ENCODE results near the gene FZD1.

The FZD1 gene

DNA sequence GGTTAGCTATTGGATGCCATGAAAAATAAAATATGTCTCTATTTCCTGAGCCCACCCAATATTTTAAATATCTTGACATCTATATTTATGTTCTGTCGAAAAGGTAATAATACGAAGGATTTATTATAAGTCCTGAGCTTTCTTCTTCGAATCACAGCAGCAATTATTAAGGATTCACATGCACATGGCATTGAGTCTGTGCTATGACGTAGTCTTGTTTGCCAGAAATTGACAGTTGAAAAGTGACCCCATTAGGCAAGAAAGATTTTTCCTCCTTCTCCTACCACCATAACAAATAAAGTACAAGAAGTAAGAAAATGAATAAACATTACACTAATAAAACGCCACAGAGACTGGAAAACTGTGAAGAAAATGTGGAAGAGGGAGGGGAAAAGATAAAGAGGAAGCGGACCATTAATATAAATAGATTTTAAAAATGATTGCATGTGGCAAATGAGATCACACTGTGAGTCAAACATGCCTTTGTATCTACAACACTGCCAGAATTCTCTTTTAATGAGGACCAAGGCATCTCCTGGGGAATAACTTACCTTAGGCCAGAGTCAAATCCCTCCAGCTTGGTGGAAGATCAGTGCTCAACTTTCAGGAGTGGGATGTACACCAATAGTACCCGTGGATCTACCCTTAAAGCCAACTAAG is 21.6 kb downstream of the FZD1 start:
- H3K4me1 ChIP-seq (ENCODE audit: control insufficient read depth in 1 of 2, insufficient read depth in 2 of 2, low read length in 2 of 2) = no peaks in the 10 kb centered on the region
- H3K9me3 ChIP-seq (ENCODE audit: control insufficient read depth in 1 of 2, low read length in 2 of 2) = no peaks in the 10 kb centered on the region
- H3K9ac ChIP-seq (ENCODE audit: low read depth in 1 of 2, low read length in 2 of 2) = no peak overlapping the region
- no peaks in the 10 kb centered on the region for H3K36me3 ChIP-seq (ENCODE audit: control insufficient read depth in 1 of 2, insufficient read depth in 2 of 2, low read length in 2 of 2)
- no peak overlapping the region for H3K27ac ChIP-seq (ENCODE audit: low read depth, low read length)
- H3K27me3 ChIP-seq (ENCODE audit: control insufficient read depth in 1 of 2, insufficient read depth in 2 of 2, low read length in 2 of 2) = no peaks in the 10 kb centered on the region
- no peak overlapping the region for H3K4me3 ChIP-seq (ENCODE audit: low read depth in 1 of 2, low read length in 2 of 2)

DNA sequence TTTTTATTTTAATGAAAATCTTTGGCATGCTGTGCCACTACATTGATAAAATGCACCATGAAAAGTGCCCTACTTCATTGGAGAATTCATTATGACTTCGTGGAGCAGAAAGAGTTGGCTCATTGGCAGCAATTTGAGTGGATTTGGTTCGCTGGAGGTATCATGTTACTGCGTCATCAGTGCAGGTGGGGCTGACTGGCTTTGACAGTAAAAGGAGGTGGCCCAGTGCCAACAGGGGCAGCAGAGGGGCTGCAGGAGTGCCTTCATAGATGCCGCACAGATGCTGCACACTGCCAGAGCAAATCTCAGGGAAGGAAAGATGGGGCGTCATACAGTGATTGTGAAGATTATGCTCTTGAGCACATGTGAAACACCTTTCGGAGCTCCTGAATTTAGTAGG is 22.2 kb downstream of the FZD1 start:
- Histone ChIP-seq H3K27me3 (ENCODE audit: control insufficient read depth in 1 of 2, insufficient read depth in 2 of 2, low read length in 2 of 2) (no peaks in the 10 kb centered on the region), H3K9me3 (ENCODE audit: control insufficient read depth in 1 of 2, low read length in 2 of 2) (no peaks in the 10 kb centered on the region), H3K27ac (ENCODE audit: low read depth, low read length) (no peak overlapping the region), H3K4me1 (ENCODE audit: control insufficient read depth in 1 of 2, insufficient read depth in 2 of 2, low read length in 2 of 2) (no peaks in the 10 kb centered on the region), H3K4me3 (ENCODE audit: low read depth in 1 of 2, low read length in 2 of 2) (no peak overlapping the region), H3K36me3 (ENCODE audit: control insufficient read depth in 1 of 2, insufficient read depth in 2 of 2, low read length in 2 of 2) (no peaks in the 10 kb centered on the region), H3K9ac (ENCODE audit: low read depth in 1 of 2, low read length in 2 of 2) (no peak overlapping the region)

- Histone ChIP-seq H3K9me3 (ENCODE audit: control insufficient read depth in 1 of 2, low read length in 2 of 2) (no peaks in the 10 kb centered on the region), H3K36me3 (ENCODE audit: control insufficient read depth in 1 of 2, insufficient read depth in 2 of 2, low read length in 2 of 2) (no peaks in the 10 kb centered on the region), H3K27ac (ENCODE audit: low read depth, low read length) (no peak overlapping the region), H3K4me1 (ENCODE audit: control insufficient read depth in 1 of 2, insufficient read depth in 2 of 2, low read length in 2 of 2) (no peaks in the 10 kb centered on the region), H3K4me3 (ENCODE audit: low read depth in 1 of 2, low read length in 2 of 2) (no peak overlapping the region), H3K27me3 (ENCODE audit: control insufficient read depth in 1 of 2, insufficient read depth in 2 of 2, low read length in 2 of 2) (no peaks in the 10 kb centered on the region), H3K9ac (ENCODE audit: low read depth in 1 of 2, low read length in 2 of 2) (no peak overlapping the region)
Observed at GRCh38 chr7:91287371-91288084, 23.3 kb downstream of the FZD1 start.

DNA sequence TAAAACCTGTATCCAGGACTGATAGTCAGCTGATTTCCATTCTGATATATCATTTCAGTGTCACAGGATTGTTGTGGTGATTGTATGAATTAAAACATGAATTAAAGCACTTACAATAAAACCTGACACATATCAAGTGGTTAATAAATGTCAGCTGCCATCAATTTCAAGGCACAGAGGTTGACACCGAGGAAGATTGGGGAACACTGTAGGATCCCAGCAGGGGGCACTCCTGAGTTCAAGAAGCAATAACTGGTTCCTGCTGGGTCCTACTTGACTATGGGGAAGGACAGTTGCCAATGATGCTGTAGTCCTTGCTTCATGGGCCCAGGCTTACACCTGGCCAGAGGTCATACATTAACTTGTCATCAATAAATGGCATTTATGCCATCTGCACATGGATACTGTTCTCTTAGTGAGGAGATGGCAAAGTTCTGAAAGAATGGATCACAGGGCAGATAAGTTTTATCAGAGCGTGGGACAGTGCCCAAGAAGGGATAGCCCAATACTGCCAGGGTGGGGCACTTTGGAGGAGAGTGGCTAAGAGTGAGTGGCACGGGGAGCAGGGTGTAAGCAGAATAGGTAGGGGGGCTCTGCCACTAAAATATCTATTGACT is 24.1 kb downstream of the FZD1 start:
- Histone ChIP-seq H3K36me3 (ENCODE audit: control insufficient read depth in 1 of 2, insufficient read depth in 2 of 2, low read length in 2 of 2) (no peaks in the 10 kb centered on the region), H3K27ac (ENCODE audit: low read depth, low read length) (no peak overlapping the region), H3K9ac (ENCODE audit: low read depth in 1 of 2, low read length in 2 of 2) (no peak overlapping the region), H3K9me3 (ENCODE audit: control insufficient read depth in 1 of 2, low read length in 2 of 2) (no peaks in the 10 kb centered on the region), H3K27me3 (ENCODE audit: control insufficient read depth in 1 of 2, insufficient read depth in 2 of 2, low read length in 2 of 2) (no peaks in the 10 kb centered on the region), H3K4me1 (ENCODE audit: control insufficient read depth in 1 of 2, insufficient read depth in 2 of 2, low read length in 2 of 2) (no peaks in the 10 kb centered on the region), H3K4me3 (ENCODE audit: low read depth in 1 of 2, low read length in 2 of 2) (no peak overlapping the region)

- H3K27me3 ChIP-seq (ENCODE audit: control insufficient read depth in 1 of 2, insufficient read depth in 2 of 2, low read length in 2 of 2) = no peaks in the 10 kb centered on the region
- no peaks in the 10 kb centered on the region for H3K9me3 ChIP-seq (ENCODE audit: control insufficient read depth in 1 of 2, low read length in 2 of 2)
- H3K36me3 ChIP-seq (ENCODE audit: control insufficient read depth in 1 of 2, insufficient read depth in 2 of 2, low read length in 2 of 2) = no peaks in the 10 kb centered on the region
- no peak overlapping the region for H3K9ac ChIP-seq (ENCODE audit: low read depth in 1 of 2, low read length in 2 of 2)
- H3K4me1 ChIP-seq (ENCODE audit: control insufficient read depth in 1 of 2, insufficient read depth in 2 of 2, low read length in 2 of 2) = no peaks in the 10 kb centered on the region
- H3K27ac ChIP-seq (ENCODE audit: low read depth, low read length) = no peak overlapping the region
- no peak overlapping the region for H3K4me3 ChIP-seq (ENCODE audit: low read depth in 1 of 2, low read length in 2 of 2)
Observed at GRCh38 chr7:91289633-91290254, 25.5 kb downstream of the FZD1 start.

GRCh38 chr7:91291302-91291701 is 27.1 kb downstream of the FZD1 start:
- H3K36me3 ChIP-seq (ENCODE audit: control insufficient read depth in 1 of 2, insufficient read depth in 2 of 2, low read length in 2 of 2) = no peaks in the 10 kb centered on the region
- H3K4me1 ChIP-seq (ENCODE audit: control insufficient read depth in 1 of 2, insufficient read depth in 2 of 2, low read length in 2 of 2) = peaks cover 0 to 6% of the 10 kb centered on the region in 2 donors
- no peak overlapping the region for H3K9ac ChIP-seq (ENCODE audit: low read depth in 1 of 2, low read length in 2 of 2)
- no peaks in the 10 kb centered on the region for H3K9me3 ChIP-seq (ENCODE audit: control insufficient read depth in 1 of 2, low read length in 2 of 2)
- H3K4me3 ChIP-seq (ENCODE audit: low read depth in 1 of 2, low read length in 2 of 2) = no peak overlapping the region
- H3K27me3 ChIP-seq (ENCODE audit: control insufficient read depth in 1 of 2, insufficient read depth in 2 of 2, low read length in 2 of 2) = no peaks in the 10 kb centered on the region
- no peak overlapping the region for H3K27ac ChIP-seq (ENCODE audit: low read depth, low read length)

GRCh38 chr7:91291902-91292301 is 27.7 kb downstream of the FZD1 start:
- no peak overlapping the region for H3K4me3 ChIP-seq (ENCODE audit: low read depth in 1 of 2, low read length in 2 of 2)

DNA sequence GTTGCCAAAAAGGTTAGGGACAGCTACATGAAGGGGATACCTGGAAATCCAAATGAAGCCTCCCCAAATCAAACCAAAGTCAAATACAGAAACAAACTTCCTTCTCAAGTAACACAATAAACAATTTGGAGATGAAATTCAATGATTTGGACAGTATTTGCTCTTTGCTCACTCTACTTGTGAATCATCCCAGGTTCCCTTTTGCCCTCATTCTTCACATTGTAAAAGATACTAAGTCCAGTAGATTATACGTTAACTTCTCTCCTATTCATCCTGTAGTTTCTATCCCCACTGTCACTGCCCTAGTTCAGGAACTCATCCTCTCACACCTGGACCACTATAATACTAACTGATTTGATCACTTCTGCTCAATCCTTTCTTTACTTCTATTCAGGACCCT is 28.3 kb downstream of the FZD1 start:
- H3K9me3 ChIP-seq (ENCODE audit: control insufficient read depth in 1 of 2, low read length in 2 of 2) = no peaks in the 10 kb centered on the region
- H3K4me3 ChIP-seq (ENCODE audit: low read depth in 1 of 2, low read length in 2 of 2) = no peak overlapping the region
- H3K9ac ChIP-seq (ENCODE audit: low read depth in 1 of 2, low read length in 2 of 2) = no peak overlapping the region
- H3K36me3 ChIP-seq (ENCODE audit: control insufficient read depth in 1 of 2, insufficient read depth in 2 of 2, low read length in 2 of 2) = no peaks in the 10 kb centered on the region
- peaks cover 0 to 6% of the 10 kb centered on the region in 2 donors for H3K4me1 ChIP-seq (ENCODE audit: control insufficient read depth in 1 of 2, insufficient read depth in 2 of 2, low read length in 2 of 2)
- no peaks in the 10 kb centered on the region for H3K27me3 ChIP-seq (ENCODE audit: control insufficient read depth in 1 of 2, insufficient read depth in 2 of 2, low read length in 2 of 2)
- H3K27ac ChIP-seq (ENCODE audit: low read depth, low read length) = no peak overlapping the region

More at GRCh38 chr7:91291902-91292301, 27.7 kb downstream of the FZD1 start:
- Histone ChIP-seq H3K9ac (ENCODE audit: low read depth in 1 of 2, low read length in 2 of 2) (no peak overlapping the region), H3K4me1 (ENCODE audit: control insufficient read depth in 1 of 2, insufficient read depth in 2 of 2, low read length in 2 of 2) (peaks cover 0 to 6% of the 10 kb centered on the region in 2 donors), H3K27ac (ENCODE audit: low read depth, low read length) (no peak overlapping the region), H3K9me3 (ENCODE audit: control insufficient read depth in 1 of 2, low read length in 2 of 2) (no peaks in the 10 kb centered on the region), H3K27me3 (ENCODE audit: control insufficient read depth in 1 of 2, insufficient read depth in 2 of 2, low read length in 2 of 2) (no peaks in the 10 kb centered on the region), H3K36me3 (ENCODE audit: control insufficient read depth in 1 of 2, insufficient read depth in 2 of 2, low read length in 2 of 2) (no peaks in the 10 kb centered on the region)

GRCh38 chr7:91293136-91293535 is 28.9 kb downstream of the FZD1 start:
- Histone ChIP-seq H3K9me3 (ENCODE audit: control insufficient read depth in 1 of 2, low read length in 2 of 2) (no peaks in the 10 kb centered on the region), H3K27me3 (ENCODE audit: control insufficient read depth in 1 of 2, insufficient read depth in 2 of 2, low read length in 2 of 2) (no peaks in the 10 kb centered on the region), H3K27ac (ENCODE audit: low read depth, low read length) (no peak overlapping the region), H3K36me3 (ENCODE audit: control insufficient read depth in 1 of 2, insufficient read depth in 2 of 2, low read length in 2 of 2) (no peaks in the 10 kb centered on the region), H3K4me3 (ENCODE audit: low read depth in 1 of 2, low read length in 2 of 2) (no peak overlapping the region), H3K9ac (ENCODE audit: low read depth in 1 of 2, low read length in 2 of 2) (no peak overlapping the region), H3K4me1 (ENCODE audit: control insufficient read depth in 1 of 2, insufficient read depth in 2 of 2, low read length in 2 of 2) (peaks cover 0 to 6% of the 10 kb centered on the region in 2 donors)

GRCh38 chr7:91293840-91294239 is 29.6 kb downstream of the FZD1 start:
- Histone ChIP-seq H3K27me3 (ENCODE audit: control insufficient read depth in 1 of 2, insufficient read depth in 2 of 2, low read length in 2 of 2) (no peaks in the 10 kb centered on the region), H3K9me3 (ENCODE audit: control insufficient read depth in 1 of 2, low read length in 2 of 2) (no peaks in the 10 kb centered on the region), H3K9ac (ENCODE audit: low read depth in 1 of 2, low read length in 2 of 2) (no peak overlapping the region), H3K4me1 (ENCODE audit: control insufficient read depth in 1 of 2, insufficient read depth in 2 of 2, low read length in 2 of 2) (peaks cover 0 to 6% of the 10 kb centered on the region in 2 donors), H3K27ac (ENCODE audit: low read depth, low read length) (no peak overlapping the region), H3K36me3 (ENCODE audit: control insufficient read depth in 1 of 2, insufficient read depth in 2 of 2, low read length in 2 of 2) (no peaks in the 10 kb centered on the region), H3K4me3 (ENCODE audit: low read depth in 1 of 2, low read length in 2 of 2) (no peak overlapping the region)
